ENCODE results near the gene TBCD. TPM values are rescaled to one million over a fixed set of nuclear protein-coding genes. Genes with fewer than 3 reads are reported as not detected.

The TBCD gene
- total RNA-seq, 1 experiment from 2014 or later, result 129 TPM

- no peak overlapping the region for H2BK5ac ChIP-seq (ENCODE audit: insufficient read length, low read length)
- no peaks in the 10 kb centered on the region for H4K20me1 ChIP-seq (ENCODE audit: control insufficient read depth, insufficient read depth, insufficient read length)
- Mint-ChIP-seq H3K4me1 (no peaks in the 10 kb centered on the region), H3K27me3 (ENCODE audit: low read depth) (no peaks in the 10 kb centered on the region; the same call in 1 of the 2 replicates), H3K27ac (0 out of 7 replicates have a peak overlapping the region, but pooled peaks of 1 of the 3 experiments have one; percentile 52), H3K4me3 (no peak overlapping the region), H3K9me3 (peaks cover 3 to 12% of the 10 kb centered on the region in 2 experiments; a peak in 2 of 5 replicates), H3K36me3 (ENCODE audit: insufficient read depth in 1 of 3, low read depth in 3 of 3) (peaks cover 30 to 49% (median 47%) of the 10 kb centered on the region in 3 experiments)
- no peak overlapping the region for H3K4me2 ChIP-seq (ENCODE audit: insufficient read depth, insufficient read length, low read length)
- no peak overlapping the region for H3K23ac ChIP-seq (ENCODE audit: insufficient read length, low read depth, low read length)
- WGBS (ENCODE audit: extremely low coverage, insufficient read length, low lambda C conversion rate), result no CpG with 5 or more reads among the region's 26 CpGs
- H4K5ac ChIP-seq (ENCODE audit: insufficient read length, low read depth, low read length), result no peak overlapping the region
- H3K79me1 ChIP-seq (ENCODE audit: insufficient read depth, low read depth, low read length, poor library complexity, severe bottlenecking), result no peaks in the 10 kb centered on the region
- no peaks in the 10 kb centered on the region for H3K27me3 ChIP-seq (ENCODE audit: insufficient read depth, low read length)
- no peak overlapping the region for H3K18ac ChIP-seq (ENCODE audit: insufficient read length, low read depth, low read length)
- H3K14ac ChIP-seq (ENCODE audit: insufficient read depth, low read length), result no peak overlapping the region
- H3K23me2 ChIP-seq (ENCODE audit: insufficient read length, low read depth, low read length, poor library complexity, severe bottlenecking), result no peaks in the 10 kb centered on the region
- TF ChIP-seq CTCF (conservative IDR thresholded peaks at IDR 0.05), result no peak
- no peak overlapping the region for H3T11ph ChIP-seq (ENCODE audit: low read length)
- no peak overlapping the region for H3K4ac ChIP-seq (ENCODE audit: low read depth, low read length)
- H2BK120ac ChIP-seq (ENCODE audit: low read depth, low read length, poor library complexity, severe bottlenecking), result no peak overlapping the region
- H2AK5ac ChIP-seq (ENCODE audit: insufficient read length, low read length), result no peak overlapping the region
- H3K9me3 ChIP-seq (ENCODE audit: control insufficient read depth, low read depth, low read length), result no peaks in the 10 kb centered on the region
- no peak overlapping the region for H2BK12ac ChIP-seq (ENCODE audit: insufficient read length, low read depth, low read length)
- H3K79me2 ChIP-seq (ENCODE audit: insufficient read depth, low read length), result peaks cover 2% of the 10 kb centered on the region; the same call in 1 of the 2 replicates
- no peaks in the 10 kb centered on the region for H3K4me1 ChIP-seq (ENCODE audit: insufficient read depth, low read length)
- H4K91ac ChIP-seq (ENCODE audit: insufficient read length, low read depth, low read length), result no peak overlapping the region
- H4K8ac ChIP-seq (replicated peaks; ENCODE audit: insufficient read length, low read depth, low read length), result no peak overlapping the region
- H3K9ac ChIP-seq (ENCODE audit: extremely low read depth, insufficient read length, low read length), result no peak overlapping the region
- H2BK20ac ChIP-seq (ENCODE audit: low read depth, low read length, poor library complexity, severe bottlenecking), result no peak overlapping the region
- H2BK15ac ChIP-seq (ENCODE audit: low read depth, low read length), result no peak overlapping the region
- no peak overlapping the region for H2AFZ ChIP-seq (ENCODE audit: low read length)
- H3K56ac ChIP-seq (ENCODE audit: insufficient read length, low read depth, low read length), result no peak overlapping the region
- no peak for DNase-seq
- H3K27ac ChIP-seq (ENCODE audit: insufficient read length, low read depth, low read length), result no peak overlapping the region
Observed at GRCh38 chr17:82828875-82829487, 77.1 kb downstream of the TBCD start.
